Keratinocyte (primary cell): ENCODE data around the gene TRAM2. TPM values are rescaled to one million over a fixed set of nuclear protein-coding genes. Genes with fewer than 3 reads are reported as not detected.

ENCODE experiments used
- DNase-seq: peaks from one replicate; pipeline ENCODE4 v3.0.0-alpha.2; 2011; ENCODE audit warnings: low read depth, missing footprints, low spot score
- FAIRE-seq: peaks from 2 replicates; lab custom pipeline; 2011; peaks lifted over from hg19 to GRCh38; lab: Jason Lieb, UNC
- H2AFZ ChIP-seq: 2 replicates; pipeline ENCODE4 v1.6.0; 2012; ENCODE audit warnings: low read length, control low read depth, inconsistent platforms; ENCODE audit not compliant: control insufficient read depth
- H3K27ac ChIP-seq: 2 replicates; pipeline ENCODE4 v1.5.1; 2011; ENCODE audit warnings: low read length; ENCODE audit not compliant: control insufficient read depth, insufficient read depth
- H3K27me3 ChIP-seq: 3 replicates; pipeline ENCODE4 v1.6.0; 2011; ENCODE audit warnings: low read length; ENCODE audit not compliant: control insufficient read depth, insufficient read depth; ENCODE audit errors: extremely low read depth
- H3K36me3 ChIP-seq, 2 experiments: 2 replicates in 1 of 2; 3 replicates in 1 of 2; pipeline ENCODE4 v1.5.1; 2011; ENCODE audit warnings: low read length in 2 of 2, mild to moderate bottlenecking in 1 of 2; ENCODE audit not compliant: control insufficient read depth in 2 of 2, insufficient read depth in 2 of 2; ENCODE audit errors: extremely low read depth in 1 of 2
- H3K4me1 ChIP-seq: 3 replicates; pipeline ENCODE4 v1.5.1; 2011; ENCODE audit warnings: low read length; ENCODE audit not compliant: control insufficient read depth, insufficient read depth; ENCODE audit errors: extremely low read depth
- H3K4me2 ChIP-seq: 3 replicates; pipeline ENCODE4 v1.6.0; 2011; ENCODE audit warnings: low read depth, low read length; ENCODE audit not compliant: control insufficient read depth, insufficient read depth; ENCODE audit errors: extremely low read depth
- H3K4me3 ChIP-seq, 3 experiments: fragments of 200-600 bp in 1 of 3; sonication (generic) in 1 of 3; 2 replicates in 2 of 3; 3 replicates in 1 of 3; pipeline ENCODE4 v1.5.1; 2011 to 2016; ENCODE audit warnings: low read length in 3 of 3, mild to moderate bottlenecking in 3 of 3, control low read depth in 2 of 3, inconsistent platforms in 1 of 3, low read depth in 1 of 3, mixed read lengths in 1 of 3, mixed run types in 1 of 3, moderate library complexity in 1 of 3; ENCODE audit not compliant: control insufficient read depth in 2 of 3, insufficient read depth in 2 of 3; ENCODE audit errors: extremely low read depth in 1 of 3
- H3K79me2 ChIP-seq: 2 replicates; pipeline ENCODE4 v1.6.0; 2012; ENCODE audit warnings: low read length; ENCODE audit not compliant: control insufficient read depth, insufficient read depth
- H3K9ac ChIP-seq: 3 replicates; pipeline ENCODE4 v1.6.0; 2011; ENCODE audit warnings: low read length; ENCODE audit not compliant: control insufficient read depth, insufficient read depth; ENCODE audit errors: extremely low read depth
- H3K9me1 ChIP-seq: 3 replicates; pipeline ENCODE4 v1.6.0; 2011; ENCODE audit warnings: low read length; ENCODE audit not compliant: control insufficient read depth, insufficient read depth; ENCODE audit errors: extremely low read depth
- H3K9me3 ChIP-seq: 2 replicates; pipeline ENCODE4 v1.5.1; 2012; ENCODE audit warnings: low read depth, low read length; ENCODE audit not compliant: control insufficient read depth
- H4K20me1 ChIP-seq: 3 replicates; pipeline ENCODE4 v1.6.0; 2011; ENCODE audit warnings: low read length; ENCODE audit not compliant: control insufficient read depth, insufficient read depth; ENCODE audit errors: extremely low read depth
- EZH2 ChIP-seq: IDR thresholded peaks from one replicate; pipeline ENCODE4 v1.6.1; 2012; ENCODE audit warnings: inconsistent platforms, mild to moderate bottlenecking, low read length, moderate library complexity
- dilution Hi-C: fragments of 300-500 bp; cut with MboI; formaldehyde crosslinking; loops from one replicate; pipeline ENCODE4 v1.7.0; 2020; ENCODE audit warnings: low sequenced_read_pairs; ENCODE audit not compliant: extremely low pct_ligation_motif_present
- polyA plus RNA-seq, 5 experiments: library from polyadenylated mRNA; depleted of rRNA in 3 of 5; stranded (reverse) in 3 of 5; stranded (forward) in 1 of 5; unstranded in 1 of 5; fragments of >200 nt; gene quantifications; 1 replicate in 1 of 5; 2 replicates in 3 of 5; 3 replicates in 1 of 5; pipeline versions ENCODE4 v1.2.1 to v1.2.3, GENCODE V29; 2011 to 2012; ENCODE audit warnings: missing spikeins in 2 of 5, low read depth in 1 of 5, low replicate concordance in 1 of 5
- TF ChIP-seq, protein P1 (sequence below), 3 experiments: IDR thresholded peaks in 1 of 3; conservative IDR thresholded peaks in 1 of 3; optimal IDR thresholded peaks in 1 of 3; 2 replicates in 2 of 3; 3 replicates in 1 of 3; pipeline versions ENCODE3 to v1.5.1; 2011; ENCODE audit warnings: low read length in 3 of 3, mild to moderate bottlenecking in 3 of 3, moderate library complexity in 2 of 3, control low read depth in 1 of 3, inconsistent platforms in 1 of 3; ENCODE audit not compliant: insufficient read depth in 2 of 3; ENCODE audit errors: extremely low read depth in 1 of 3

Gene TRAM2
- polyA plus RNA-seq, 1 donor (not counting 4 experiments of a cell fraction or from before 2014, with no cell fraction given) = 9.2 TPM

DNA sequence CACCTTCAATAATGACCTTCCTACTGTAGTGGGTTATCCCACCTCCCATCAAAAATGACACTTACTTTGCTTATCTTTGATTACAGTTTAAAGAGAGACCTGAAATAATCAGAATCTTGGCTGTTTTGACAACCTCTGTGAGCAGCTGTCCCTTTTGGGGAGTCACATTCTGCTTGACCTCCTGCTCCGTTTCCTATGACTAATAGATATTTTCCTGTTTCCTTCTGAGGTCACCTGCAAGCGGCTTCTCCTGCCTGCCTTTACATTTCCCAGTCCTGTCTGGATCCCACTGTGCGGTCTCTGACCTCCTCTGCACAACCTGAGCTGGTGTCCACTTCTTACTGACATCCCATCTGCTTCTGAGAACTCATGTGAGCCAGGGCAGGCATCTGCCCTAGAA, 54.2 kb downstream of the TRAM2 start:
- Histone ChIP-seq H3K4me2 (no peak overlapping the region), H3K9ac (no peak overlapping the region), H2AFZ (no peak overlapping the region), H4K20me1 (no peaks in the 10 kb centered on the region), H3K27ac (no peak overlapping the region), H3K9me1 (no peaks in the 10 kb centered on the region), H3K79me2 (peaks cover 2% of the 10 kb centered on the region), H3K9me3 (no peaks in the 10 kb centered on the region), H3K4me1 (peaks cover 22% of the 10 kb centered on the region), H3K27me3 (no peaks in the 10 kb centered on the region), H3K36me3 (no peaks in the 10 kb centered on the region), H3K4me3 (no peak overlapping the region)
- dilution Hi-C loops = no loop called here
- no peak for TF ChIP-seq EZH2
- TF ChIP-seq, protein P1, sequence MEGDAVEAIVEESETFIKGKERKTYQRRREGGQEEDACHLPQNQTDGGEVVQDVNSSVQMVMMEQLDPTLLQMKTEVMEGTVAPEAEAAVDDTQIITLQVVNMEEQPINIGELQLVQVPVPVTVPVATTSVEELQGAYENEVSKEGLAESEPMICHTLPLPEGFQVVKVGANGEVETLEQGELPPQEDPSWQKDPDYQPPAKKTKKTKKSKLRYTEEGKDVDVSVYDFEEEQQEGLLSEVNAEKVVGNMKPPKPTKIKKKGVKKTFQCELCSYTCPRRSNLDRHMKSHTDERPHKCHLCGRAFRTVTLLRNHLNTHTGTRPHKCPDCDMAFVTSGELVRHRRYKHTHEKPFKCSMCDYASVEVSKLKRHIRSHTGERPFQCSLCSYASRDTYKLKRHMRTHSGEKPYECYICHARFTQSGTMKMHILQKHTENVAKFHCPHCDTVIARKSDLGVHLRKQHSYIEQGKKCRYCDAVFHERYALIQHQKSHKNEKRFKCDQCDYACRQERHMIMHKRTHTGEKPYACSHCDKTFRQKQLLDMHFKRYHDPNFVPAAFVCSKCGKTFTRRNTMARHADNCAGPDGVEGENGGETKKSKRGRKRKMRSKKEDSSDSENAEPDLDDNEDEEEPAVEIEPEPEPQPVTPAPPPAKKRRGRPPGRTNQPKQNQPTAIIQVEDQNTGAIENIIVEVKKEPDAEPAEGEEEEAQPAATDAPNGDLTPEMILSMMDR (optimal IDR thresholded peaks at IDR 0.05 in 1 of 3, IDR thresholded peaks at IDR 0.05 in 1 of 3, conservative IDR thresholded peaks at IDR 0.05 in 1 of 3; ENCODE audit: extremely low read depth in 1 of 3, insufficient read depth in 2 of 3, low read length in 3 of 3) = no peak
- FAIRE-seq = no peak
- no peak for DNase-seq

DNA sequence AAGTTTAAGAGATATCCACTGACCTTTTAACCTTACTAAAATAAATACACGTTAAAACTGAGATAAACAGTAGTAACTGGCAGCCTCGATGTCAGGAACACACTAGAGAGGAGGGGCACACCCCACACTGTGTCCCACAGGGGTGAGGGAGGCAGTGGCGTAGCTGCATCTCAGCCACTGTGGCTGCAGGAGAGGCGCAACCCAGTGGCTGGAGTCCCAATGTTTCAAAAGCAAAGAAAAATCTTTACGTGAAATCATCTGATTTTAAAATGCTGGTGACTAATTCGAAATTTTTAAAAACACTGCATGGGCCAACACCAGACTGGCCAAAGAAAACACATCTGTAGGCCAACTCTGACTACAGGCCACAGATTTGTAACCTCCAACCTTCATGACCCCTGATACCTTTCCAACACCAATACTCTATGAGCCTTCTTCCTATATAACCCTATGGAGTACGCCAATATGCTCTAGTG, 54.7 kb downstream of the TRAM2 start:
- Histone ChIP-seq H3K27ac (no peak overlapping the region), H3K27me3 (no peaks in the 10 kb centered on the region), H3K36me3 (no peaks in the 10 kb centered on the region), H2AFZ (no peak overlapping the region), H3K4me2 (no peak overlapping the region), H4K20me1 (no peaks in the 10 kb centered on the region), H3K9ac (no peak overlapping the region), H3K4me3 (no peak overlapping the region), H3K79me2 (peaks cover 2% of the 10 kb centered on the region), H3K4me1 (peaks cover 27% of the 10 kb centered on the region), H3K9me1 (no peaks in the 10 kb centered on the region), H3K9me3 (no peaks in the 10 kb centered on the region)
- TF ChIP-seq, protein P1 (optimal IDR thresholded peaks at IDR 0.05 in 1 of 3, IDR thresholded peaks at IDR 0.05 in 1 of 3, conservative IDR thresholded peaks at IDR 0.05 in 1 of 3; ENCODE audit: extremely low read depth in 1 of 3, insufficient read depth in 2 of 3, low read length in 3 of 3) = no peak
- DNase-seq = no peak
- FAIRE-seq = no peak
- dilution Hi-C loops = no loop called here
